AG04449 (cell line): ENCODE results near the gene PEX5L.

Experiments
- CTCF ChIA-PET: fragments of 350-600 bp; formaldehyde crosslinking; extraction: SDS; loops from one replicate; lab custom pipeline; 2021; ENCODE audit warnings: antibody characterized with exemption; lab: Yijun Ruan, JAX
- POLR2A ChIA-PET: fragments of 400-600, 350-600 bp; formaldehyde crosslinking; extraction: SDS; loops from one replicate; lab custom pipeline; 2020; ENCODE audit warnings: antibody characterized with exemption, inconsistent platforms; lab: Yijun Ruan, JAX
- DNase-seq: peaks from one replicate; pipeline ENCODE4 v3.0.0-alpha.2; 2010; ENCODE audit warnings: low read depth, low spot score
- H3K4me3 ChIP-seq: 2 replicates; pipeline ENCODE4 v1.5.1; 2011; ENCODE audit warnings: low read depth, mild to moderate bottlenecking, control low read depth, low read length
- CTCF ChIP-seq: IDR thresholded peaks from one replicate; pipeline ENCODE4 v1.5.1; 2011; ENCODE audit warnings: mild to moderate bottlenecking, moderate library complexity, low read length, control low read depth, inconsistent platforms; ENCODE audit not compliant: insufficient read depth; ENCODE audit errors: missing control alignments

The PEX5L gene

GRCh38 chr3:179956416-179956830 is 80.3 kb downstream of the PEX5L start:
- POLR2A ChIA-PET = no interaction called here
- TF ChIP-seq CTCF = no peak
- H3K4me3 ChIP-seq = no peak overlapping the region
- no peak for DNase-seq
- CTCF ChIA-PET = no interaction called here

GRCh38 chr3:179955809-179956208 is 80.9 kb downstream of the PEX5L start:
- H3K4me3 ChIP-seq = no peak overlapping the region
- TF ChIP-seq CTCF = no peak
- POLR2A ChIA-PET = no interaction called here
- no peak for DNase-seq
- CTCF ChIA-PET = no interaction called here

- DNase-seq = no peak
- ChIA-PET CTCF (no interaction called here), POLR2A (no interaction called here)
- no peak overlapping the region for H3K4me3 ChIP-seq
- no peak for TF ChIP-seq CTCF
Observed at GRCh38 chr3:179955286-179955685, 81.5 kb downstream of the PEX5L start.

GRCh38 chr3:179953993-179954870 is 82.5 kb downstream of the PEX5L start:
- no peak for TF ChIP-seq CTCF
- POLR2A ChIA-PET = no interaction called here

GRCh38 chr3:179950840-179951239 is 85.9 kb downstream of the PEX5L start:
- ChIA-PET CTCF (no interaction called here), POLR2A (no interaction called here)
- H3K4me3 ChIP-seq = no peak overlapping the region
- DNase-seq = no peak
- no peak for TF ChIP-seq CTCF

More at GRCh38 chr3:179953993-179954870, 82.5 kb downstream of the PEX5L start:
- DNase-seq = no peak
- no peak overlapping the region for H3K4me3 ChIP-seq
- CTCF ChIA-PET = interaction anchor here (1.0 kb wide), 1 partner anchor 25 kb away, joined by 3 read pairs; no protein-coding TSS in a partner anchor

GRCh38 chr3:179949869-179950268 is 86.9 kb downstream of the PEX5L start:
- CTCF ChIA-PET = no interaction called here
- POLR2A ChIA-PET = no interaction called here
- H3K4me3 ChIP-seq = no peak overlapping the region
- TF ChIP-seq CTCF = no peak
- DNase-seq = no peak
